GM10266 (cell line): ENCODE results near the gene GPR158.

ENCODE experiments used
- DNase-seq: peaks from one replicate; pipeline ENCODE4 v3.0.0; 2012; ENCODE audit errors: extremely low spot score
- TF ChIP-seq, protein P1 (sequence below): IDR thresholded peaks from 2 replicates; pipeline ENCODE4 v1.5.1; 2012; ENCODE audit warnings: mild to moderate bottlenecking, low read depth; ENCODE audit not compliant: control insufficient read depth, insufficient read depth; ENCODE audit errors: missing control alignments

The GPR158 gene

DNA sequence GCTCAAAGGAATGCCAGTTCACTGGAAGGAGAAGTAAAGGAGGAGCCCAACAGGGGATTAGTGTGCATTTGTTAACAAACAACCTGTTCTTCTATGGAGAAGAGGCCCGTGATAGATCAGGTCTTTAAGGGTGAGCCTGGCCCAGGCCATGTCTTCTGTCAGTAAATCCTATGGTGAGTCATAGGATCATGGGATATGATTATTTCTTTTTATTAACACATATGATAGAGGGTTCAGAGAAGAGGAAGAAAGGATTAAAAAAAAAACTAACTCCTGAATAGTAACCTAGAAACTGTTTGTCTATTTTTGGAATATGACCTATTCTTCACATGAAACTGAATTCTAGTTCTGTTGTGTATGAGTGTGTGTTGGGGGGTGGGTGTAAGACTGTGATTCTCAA, 70.4 kb downstream of the GPR158 start:
- TF ChIP-seq, protein P1, sequence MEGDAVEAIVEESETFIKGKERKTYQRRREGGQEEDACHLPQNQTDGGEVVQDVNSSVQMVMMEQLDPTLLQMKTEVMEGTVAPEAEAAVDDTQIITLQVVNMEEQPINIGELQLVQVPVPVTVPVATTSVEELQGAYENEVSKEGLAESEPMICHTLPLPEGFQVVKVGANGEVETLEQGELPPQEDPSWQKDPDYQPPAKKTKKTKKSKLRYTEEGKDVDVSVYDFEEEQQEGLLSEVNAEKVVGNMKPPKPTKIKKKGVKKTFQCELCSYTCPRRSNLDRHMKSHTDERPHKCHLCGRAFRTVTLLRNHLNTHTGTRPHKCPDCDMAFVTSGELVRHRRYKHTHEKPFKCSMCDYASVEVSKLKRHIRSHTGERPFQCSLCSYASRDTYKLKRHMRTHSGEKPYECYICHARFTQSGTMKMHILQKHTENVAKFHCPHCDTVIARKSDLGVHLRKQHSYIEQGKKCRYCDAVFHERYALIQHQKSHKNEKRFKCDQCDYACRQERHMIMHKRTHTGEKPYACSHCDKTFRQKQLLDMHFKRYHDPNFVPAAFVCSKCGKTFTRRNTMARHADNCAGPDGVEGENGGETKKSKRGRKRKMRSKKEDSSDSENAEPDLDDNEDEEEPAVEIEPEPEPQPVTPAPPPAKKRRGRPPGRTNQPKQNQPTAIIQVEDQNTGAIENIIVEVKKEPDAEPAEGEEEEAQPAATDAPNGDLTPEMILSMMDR, result no peak
- DNase-seq, result no peak

DNA sequence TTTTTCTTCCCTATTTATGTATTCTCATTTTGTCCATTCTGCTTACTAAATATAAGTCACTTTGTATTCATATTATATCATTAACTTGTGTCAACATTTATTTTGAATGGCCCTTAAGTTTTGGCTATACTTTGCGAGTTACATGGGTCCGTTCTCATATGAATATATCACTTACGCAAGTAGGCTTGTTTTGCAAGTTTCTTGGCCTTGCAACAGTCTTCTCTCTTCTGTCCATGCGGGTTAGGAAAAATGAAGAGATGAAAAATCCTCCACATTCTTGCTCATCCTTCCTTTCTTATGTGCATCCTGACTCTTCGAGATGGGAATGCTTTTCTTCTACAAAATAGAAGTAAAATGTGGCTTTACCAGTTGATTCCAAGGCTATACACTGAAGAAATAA, 82.8 kb downstream of the GPR158 start:
- TF ChIP-seq, protein P1, result no peak
- DNase-seq, result no peak

DNA sequence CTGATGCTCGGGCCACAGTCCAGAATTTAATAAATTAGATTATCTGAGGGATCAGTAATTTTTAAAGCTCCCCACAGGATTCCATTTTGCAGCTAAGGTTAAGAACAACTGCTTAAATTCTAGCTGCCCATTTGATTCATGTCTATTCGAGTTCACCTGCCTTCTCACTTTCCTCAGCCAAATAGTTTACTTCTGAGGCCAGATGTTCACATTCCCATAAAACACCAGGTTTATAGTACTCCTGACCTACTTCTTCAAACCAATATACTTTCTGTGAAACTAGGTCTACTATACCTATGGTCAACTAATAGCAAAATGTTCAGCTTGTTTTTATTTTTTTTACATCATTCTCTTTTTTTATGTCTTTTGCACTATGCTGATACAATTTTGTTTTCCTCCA, 86.3 kb downstream of the GPR158 start:
- no peak for DNase-seq
- TF ChIP-seq, protein P1, result no peak

DNA sequence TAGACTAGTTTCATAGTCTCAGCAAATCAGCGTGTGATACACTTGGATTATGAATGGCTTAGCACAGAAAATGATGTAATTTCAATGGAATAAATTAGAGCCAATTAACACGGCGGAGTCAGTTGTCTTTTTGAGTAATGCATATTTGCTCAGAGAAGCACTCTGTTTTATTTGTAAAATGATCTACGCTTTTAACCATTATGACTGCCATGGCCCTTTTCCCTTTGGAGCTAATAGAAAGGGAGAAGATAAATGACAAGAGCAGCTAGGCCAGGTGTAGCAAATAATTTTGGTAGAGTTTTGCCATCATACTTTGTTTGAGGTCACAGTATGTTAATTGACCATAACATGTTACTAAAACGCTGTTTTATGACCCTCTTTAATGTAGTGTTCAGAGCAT, 86.8 kb downstream of the GPR158 start:
- no peak for DNase-seq
- TF ChIP-seq, protein P1, result no peak

DNA sequence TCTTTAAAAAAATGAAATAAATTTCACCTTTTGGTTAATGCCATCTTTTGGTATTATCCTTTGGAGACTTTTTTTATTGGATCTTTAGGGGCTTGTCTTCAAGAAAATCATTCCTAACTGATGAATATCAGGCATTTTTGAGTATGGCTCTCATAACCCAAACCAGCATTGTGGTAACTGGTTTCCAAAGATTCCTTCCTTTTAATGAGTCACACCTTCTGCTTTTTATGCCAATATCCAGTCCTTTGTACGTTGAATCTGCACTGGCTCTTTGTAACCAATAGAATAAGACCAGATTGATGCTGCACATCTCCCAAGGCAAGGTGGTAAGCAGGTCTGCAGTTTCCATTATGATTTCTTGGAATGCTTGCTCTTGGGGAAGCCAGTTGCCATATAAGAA, 89.1 kb downstream of the GPR158 start:
- no peak for DNase-seq
- TF ChIP-seq, protein P1, result no peak

DNA sequence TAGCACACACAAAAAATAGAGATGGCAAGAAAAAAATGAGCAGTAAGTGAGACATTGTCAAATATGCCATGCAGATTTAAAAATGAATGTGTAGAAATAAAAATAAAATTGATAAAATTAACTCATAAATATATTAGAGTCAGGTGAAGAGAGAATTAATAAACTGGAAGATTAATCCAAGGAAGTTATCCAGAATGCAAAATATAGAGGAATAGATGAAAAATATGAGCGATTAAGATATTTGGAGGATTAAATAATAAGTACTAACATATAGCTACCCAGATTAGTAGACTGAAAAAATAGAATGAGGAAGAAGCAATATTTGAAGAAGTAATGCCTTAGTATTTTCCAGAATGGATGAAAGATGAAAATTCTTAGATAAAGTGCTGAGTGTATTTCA, 103.4 kb downstream of the GPR158 start:
- no peak for DNase-seq
- TF ChIP-seq, protein P1, result no peak

DNA sequence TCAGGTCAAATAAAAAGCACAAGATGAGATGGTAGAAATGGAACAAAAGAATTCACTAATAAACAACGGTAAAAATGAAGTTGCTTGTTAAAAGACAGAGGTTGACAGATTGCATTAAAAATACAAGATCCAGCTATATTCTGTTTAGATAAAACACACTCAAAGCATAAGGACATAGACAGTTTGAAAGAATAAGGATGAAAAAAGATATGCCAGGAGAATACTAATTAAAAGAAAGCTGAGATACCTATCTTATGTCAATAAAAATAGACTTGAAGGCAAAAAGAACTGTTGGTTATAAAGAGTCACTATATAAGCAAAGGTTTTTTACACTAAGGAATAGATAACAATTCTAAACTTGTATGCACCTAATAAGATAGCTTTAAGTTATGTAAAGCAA, 105.3 kb downstream of the GPR158 start:
- TF ChIP-seq, protein P1, result no peak
- DNase-seq, result no peak
